Measurements from ENCODE around the gene EPN3. TPM values are rescaled to one million over a fixed set of nuclear protein-coding genes. Genes with fewer than 3 reads are reported as not detected.

The EPN3 gene
- total RNA-seq, 2 experiments from 2014 or later, result not detected

DNA sequence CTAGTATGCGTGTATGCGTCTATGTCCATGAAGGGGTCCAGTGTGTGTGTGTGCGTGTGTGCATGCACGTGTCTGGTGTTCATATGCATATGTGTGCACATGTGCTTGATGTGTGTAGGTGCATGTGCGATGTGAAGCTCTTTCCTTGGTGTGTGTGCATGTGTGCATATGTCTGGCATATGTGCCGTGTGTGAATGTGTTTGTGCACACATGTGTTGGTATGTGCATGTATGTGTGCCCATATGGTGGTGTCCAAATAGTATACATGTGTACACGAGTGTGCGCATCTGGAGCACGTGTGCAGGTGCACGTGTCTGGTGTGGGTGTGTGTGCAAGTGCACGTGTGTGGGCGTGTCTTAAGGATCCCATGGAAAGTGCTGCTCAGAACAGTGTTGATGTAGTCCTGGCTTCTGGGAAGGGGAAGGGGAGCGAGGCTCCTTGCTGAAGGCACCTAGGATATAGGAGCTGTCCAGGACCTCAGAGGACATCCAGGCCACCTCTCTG, 45.0 kb downstream of the EPN3 start:
- Mint-ChIP-seq H3K9me3 (ENCODE audit: insufficient read depth) (no peaks in the 10 kb centered on the region), H3K4me3 (no peak overlapping the region), H3K27ac (no peak overlapping the region), H3K4me1 (ENCODE audit: low read depth) (no peaks in the 10 kb centered on the region), H3K36me3 (ENCODE audit: low read depth) (no peaks in the 10 kb centered on the region), H3K27me3 (ENCODE audit: low read depth) (no peaks in the 10 kb centered on the region)
- DNase-seq, result no peak
- ATAC-seq, result no peak
- ChIA-PET CTCF (interaction anchor here (1.0 to 1.9 kb wide), 2 partner anchors 27 to 36 kb away, joined by 3 to 4 read pairs; no protein-coding TSS in a partner anchor), POLR2A (no interaction called here)

- ATAC-seq, result no peak
- H3K9me3 Mint-ChIP-seq (ENCODE audit: insufficient read depth), result no peaks in the 10 kb centered on the region
- H3K4me1 Mint-ChIP-seq (ENCODE audit: low read depth), result no peaks in the 10 kb centered on the region
- no peak for DNase-seq
- no peak overlapping the region for H3K4me3 Mint-ChIP-seq
- no peaks in the 10 kb centered on the region for H3K36me3 Mint-ChIP-seq (ENCODE audit: low read depth)
- peaks cover 2% of the 10 kb centered on the region for H3K27me3 Mint-ChIP-seq (ENCODE audit: low read depth)
- H3K27ac Mint-ChIP-seq, result no peak overlapping the region
- ChIA-PET POLR2A (no interaction called here), CTCF (no interaction called here)
Observed at GRCh38 chr17:50578173-50578572, 45.6 kb downstream of the EPN3 start.

- CTCF ChIA-PET, result no interaction called here
- no peak overlapping the region for H3K4me3 Mint-ChIP-seq
- POLR2A ChIA-PET, result no interaction called here
Observed at GRCh38 chr17:50579399-50579798, 46.9 kb downstream of the EPN3 start.

DNA sequence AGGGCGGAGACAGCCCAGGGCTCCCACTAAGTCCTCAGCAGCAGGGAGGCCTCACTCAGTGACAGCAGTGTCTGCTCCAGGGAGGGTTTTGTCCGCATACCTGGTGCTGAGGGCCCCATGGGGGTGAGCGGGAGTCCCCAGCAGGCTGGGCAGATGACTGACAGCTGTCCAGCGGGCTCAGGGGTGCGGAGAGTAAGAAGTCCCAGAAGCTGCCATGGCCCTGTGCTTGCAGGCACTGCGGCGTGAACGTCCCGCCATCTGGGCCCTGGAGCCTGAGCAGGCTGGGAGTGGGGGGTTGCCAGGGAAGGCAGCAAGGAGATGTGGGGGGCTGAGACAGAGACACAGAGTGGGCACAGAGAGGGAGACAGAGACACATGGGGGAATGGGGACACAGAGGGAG, 48.1 kb downstream of the EPN3 start:
- Mint-ChIP-seq H3K4me1 (ENCODE audit: low read depth) (no peaks in the 10 kb centered on the region), H3K9me3 (ENCODE audit: insufficient read depth) (no peaks in the 10 kb centered on the region), H3K27me3 (ENCODE audit: low read depth) (peaks cover 2% of the 10 kb centered on the region), H3K36me3 (ENCODE audit: low read depth) (no peaks in the 10 kb centered on the region), H3K27ac (no peak overlapping the region), H3K4me3 (no peak overlapping the region)
- CTCF ChIA-PET, result no interaction called here
- ATAC-seq, result no peak
- no peak for DNase-seq
- POLR2A ChIA-PET, result no interaction called here

More at GRCh38 chr17:50579399-50579798, 46.9 kb downstream of the EPN3 start:
- no peak overlapping the region for H3K27ac Mint-ChIP-seq
- H3K9me3 Mint-ChIP-seq (ENCODE audit: insufficient read depth), result no peaks in the 10 kb centered on the region
- H3K4me1 Mint-ChIP-seq (ENCODE audit: low read depth), result no peaks in the 10 kb centered on the region
- H3K27me3 Mint-ChIP-seq (ENCODE audit: low read depth), result peaks cover 2% of the 10 kb centered on the region
- ATAC-seq, result no peak
- DNase-seq, result no peak
- H3K36me3 Mint-ChIP-seq (ENCODE audit: low read depth), result no peaks in the 10 kb centered on the region

DNA sequence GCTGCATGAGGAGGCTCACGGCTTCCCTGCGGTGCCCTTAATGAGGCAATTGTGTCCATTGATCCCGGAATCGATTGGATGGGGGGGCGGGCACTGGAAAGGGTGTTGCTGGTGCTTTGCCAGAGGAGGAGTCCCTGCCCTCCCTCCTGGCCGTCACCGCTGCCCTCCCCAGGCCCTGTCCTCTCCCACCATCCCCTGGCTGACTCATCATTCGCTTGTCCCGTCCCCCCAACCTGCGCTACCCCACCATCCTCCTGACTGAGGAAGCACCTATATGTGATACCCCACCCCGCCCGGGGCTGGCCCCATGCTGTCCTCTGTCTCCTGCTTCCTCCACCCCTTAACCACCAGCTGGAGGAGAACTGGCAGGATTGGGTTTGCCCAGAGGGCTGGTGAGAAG, 48.8 kb downstream of the EPN3 start:
- DNase-seq (no peak), ATAC-seq (no peak)
- no peaks in the 10 kb centered on the region for H3K4me1 Mint-ChIP-seq (ENCODE audit: low read depth)
- no peaks in the 10 kb centered on the region for H3K9me3 Mint-ChIP-seq (ENCODE audit: insufficient read depth)
- H3K27me3 Mint-ChIP-seq (ENCODE audit: low read depth), result peaks cover 2% of the 10 kb centered on the region
- CTCF ChIA-PET, result no interaction called here
- POLR2A ChIA-PET, result no interaction called here
- no peak overlapping the region for H3K4me3 Mint-ChIP-seq
- H3K36me3 Mint-ChIP-seq (ENCODE audit: low read depth), result no peaks in the 10 kb centered on the region
- H3K27ac Mint-ChIP-seq, result no peak overlapping the region

- Mint-ChIP-seq H3K27ac (no peak overlapping the region), H3K27me3 (ENCODE audit: low read depth) (peaks cover 2% of the 10 kb centered on the region), H3K4me1 (ENCODE audit: low read depth) (no peaks in the 10 kb centered on the region), H3K9me3 (ENCODE audit: insufficient read depth) (no peaks in the 10 kb centered on the region), H3K4me3 (no peak overlapping the region), H3K36me3 (ENCODE audit: low read depth) (no peaks in the 10 kb centered on the region)
- ATAC-seq, result no peak
- ChIA-PET POLR2A (no interaction called here), CTCF (no interaction called here)
- no peak for DNase-seq
Observed at GRCh38 chr17:50582741-50583140, 50.2 kb downstream of the EPN3 start.

- ATAC-seq (no peak), DNase-seq (no peak)
- Mint-ChIP-seq H3K27me3 (ENCODE audit: low read depth) (peaks cover 2% of the 10 kb centered on the region), H3K4me1 (ENCODE audit: low read depth) (no peaks in the 10 kb centered on the region), H3K36me3 (ENCODE audit: low read depth) (no peaks in the 10 kb centered on the region), H3K9me3 (ENCODE audit: insufficient read depth) (no peaks in the 10 kb centered on the region), H3K27ac (no peak overlapping the region), H3K4me3 (no peak overlapping the region)
- ChIA-PET CTCF (no interaction called here), POLR2A (no interaction called here)
Observed at GRCh38 chr17:50583641-50584040, 51.1 kb downstream of the EPN3 start.

GRCh38 chr17:50584116-50584515, 51.6 kb downstream of the EPN3 start:
- Mint-ChIP-seq H3K27me3 (ENCODE audit: low read depth) (peaks cover 2% of the 10 kb centered on the region), H3K27ac (no peak overlapping the region)
- CTCF ChIA-PET, result no interaction called here

GRCh38 chr17:50584749-50585148, 52.2 kb downstream of the EPN3 start:
- DNase-seq (no peak), ATAC-seq (no peak)
- no peaks in the 10 kb centered on the region for H3K9me3 Mint-ChIP-seq (ENCODE audit: insufficient read depth)
- no peaks in the 10 kb centered on the region for H3K36me3 Mint-ChIP-seq (ENCODE audit: low read depth)
- no peak overlapping the region for H3K4me3 Mint-ChIP-seq
- peaks cover 2% of the 10 kb centered on the region for H3K27me3 Mint-ChIP-seq (ENCODE audit: low read depth)
- ChIA-PET POLR2A (no interaction called here), CTCF (no interaction called here)
- H3K27ac Mint-ChIP-seq, result no peak overlapping the region
- H3K4me1 Mint-ChIP-seq (ENCODE audit: low read depth), result no peaks in the 10 kb centered on the region

More at GRCh38 chr17:50584116-50584515, 51.6 kb downstream of the EPN3 start:
- DNase-seq (no peak), ATAC-seq (no peak)
- Mint-ChIP-seq H3K4me1 (ENCODE audit: low read depth) (no peaks in the 10 kb centered on the region), H3K36me3 (ENCODE audit: low read depth) (no peaks in the 10 kb centered on the region), H3K4me3 (no peak overlapping the region), H3K9me3 (ENCODE audit: insufficient read depth) (no peaks in the 10 kb centered on the region)
- POLR2A ChIA-PET, result no interaction called here

GRCh38 chr17:50585346-50585745, 52.8 kb downstream of the EPN3 start:
- Mint-ChIP-seq H3K27me3 (ENCODE audit: low read depth) (peaks cover 2% of the 10 kb centered on the region), H3K4me3 (no peak overlapping the region), H3K36me3 (ENCODE audit: low read depth) (no peaks in the 10 kb centered on the region), H3K9me3 (ENCODE audit: insufficient read depth) (no peaks in the 10 kb centered on the region), H3K27ac (no peak overlapping the region), H3K4me1 (ENCODE audit: low read depth) (no peaks in the 10 kb centered on the region)
- ChIA-PET POLR2A (no interaction called here), CTCF (no interaction called here)
- ATAC-seq (no peak), DNase-seq (no peak)

DNA sequence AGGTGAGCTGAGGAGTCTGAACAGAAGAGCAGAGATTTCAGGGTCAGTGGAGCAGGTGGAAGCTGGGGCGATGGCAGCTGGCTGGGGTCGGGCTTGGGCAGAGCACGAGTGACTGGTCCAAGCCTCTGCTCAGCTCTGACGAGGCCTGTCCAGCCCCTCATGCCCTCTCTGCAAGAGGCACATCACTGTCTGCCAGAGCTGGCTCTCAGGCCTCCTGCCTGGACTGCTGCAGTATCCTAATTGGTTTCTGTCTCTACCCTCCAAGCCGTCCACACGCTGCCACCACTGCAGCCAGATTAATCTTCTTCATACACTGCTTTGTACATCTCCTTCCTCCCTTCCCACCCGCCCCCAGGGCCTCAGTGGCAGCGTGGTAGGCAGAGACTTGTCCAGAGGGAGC, 53.4 kb downstream of the EPN3 start:
- ChIA-PET CTCF (no interaction called here), POLR2A (no interaction called here)
- no peak overlapping the region for H3K27ac Mint-ChIP-seq
- ATAC-seq (no peak), DNase-seq (no peak)
- H3K4me1 Mint-ChIP-seq (ENCODE audit: low read depth), result no peaks in the 10 kb centered on the region
- H3K27me3 Mint-ChIP-seq (ENCODE audit: low read depth), result peaks cover 2% of the 10 kb centered on the region
- no peaks in the 10 kb centered on the region for H3K9me3 Mint-ChIP-seq (ENCODE audit: insufficient read depth)
- no peaks in the 10 kb centered on the region for H3K36me3 Mint-ChIP-seq (ENCODE audit: low read depth)
- no peak overlapping the region for H3K4me3 Mint-ChIP-seq

GRCh38 chr17:50586421-50587247, 54.1 kb downstream of the EPN3 start:
- POLR2A ChIA-PET, result no interaction called here
- no peaks in the 10 kb centered on the region for H3K4me1 Mint-ChIP-seq (ENCODE audit: low read depth)
- no peaks in the 10 kb centered on the region for H3K36me3 Mint-ChIP-seq (ENCODE audit: low read depth)
- ATAC-seq, result no peak
- CTCF ChIA-PET, result no interaction called here
- H3K9me3 Mint-ChIP-seq (ENCODE audit: insufficient read depth), result no peaks in the 10 kb centered on the region
- H3K27me3 Mint-ChIP-seq (ENCODE audit: low read depth), result peaks cover 2% of the 10 kb centered on the region
- no peak overlapping the region for H3K27ac Mint-ChIP-seq
- no peak overlapping the region for H3K4me3 Mint-ChIP-seq
- no peak for DNase-seq

GRCh38 chr17:50587571-50587970, 55.0 kb downstream of the EPN3 start:
- ChIA-PET CTCF (no interaction called here), POLR2A (no interaction called here)
- H3K4me3 Mint-ChIP-seq, result no peak overlapping the region
- no peaks in the 10 kb centered on the region for H3K9me3 Mint-ChIP-seq (ENCODE audit: insufficient read depth)
- no peaks in the 10 kb centered on the region for H3K36me3 Mint-ChIP-seq (ENCODE audit: low read depth)
- DNase-seq (no peak), ATAC-seq (no peak)
- H3K27ac Mint-ChIP-seq, result no peak overlapping the region
- H3K4me1 Mint-ChIP-seq (ENCODE audit: low read depth), result no peaks in the 10 kb centered on the region
- peaks cover 2% of the 10 kb centered on the region for H3K27me3 Mint-ChIP-seq (ENCODE audit: low read depth)

Measured in activated CD8-positive, alpha-beta T cell treated with anti-CD3 and anti-CD28 coated beads, Interleukin-2, amount 10 ng/mL, durations not matched to agents 7 days and 5 days (primary cell).